Right forelimb (tissue), 1 donor: ENCODE results near the gene PRDM16.

ENCODE experiments used
- DNase-seq: peaks from one replicate; pipeline ENCODE4 v3.0.0-alpha.2; 2018

The PRDM16 gene

GRCh38 chr1:3109355-3109754 lies 40.4 kb downstream of the PRDM16 start:
- DNase-seq = no peak

GRCh38 chr1:3111348-3112021 lies 42.5 kb downstream of the PRDM16 start:
- no peak for DNase-seq

GRCh38 chr1:3112526-3112925 lies 43.5 kb downstream of the PRDM16 start:
- DNase-seq = no peak

- no peak for DNase-seq
These were observed 44.2 kb downstream of the PRDM16 start for GRCh38 chr1:3113047-3113740.

GRCh38 chr1:3113741-3114056 lies 44.7 kb downstream of the PRDM16 start:
- DNase-seq = no peak

GRCh38 chr1:3114131-3114744 lies 45.2 kb downstream of the PRDM16 start:
- no peak for DNase-seq

GRCh38 chr1:3114846-3115245 lies 45.8 kb downstream of the PRDM16 start:
- DNase-seq = no peak

GRCh38 chr1:3115275-3116149 lies 46.5 kb downstream of the PRDM16 start:
- no peak for DNase-seq

GRCh38 chr1:3116150-3116510 lies 47.1 kb downstream of the PRDM16 start:
- no peak for DNase-seq

- no peak for DNase-seq
These were observed 47.6 kb downstream of the PRDM16 start for GRCh38 chr1:3116560-3116959.

- no peak for DNase-seq
These were observed 48.9 kb downstream of the PRDM16 start for GRCh38 chr1:3117879-3118278.

GRCh38 chr1:3119061-3119460 lies 50.1 kb downstream of the PRDM16 start:
- DNase-seq = no peak

GRCh38 chr1:3119725-3120124 lies 50.7 kb downstream of the PRDM16 start:
- no peak for DNase-seq

GRCh38 chr1:3120140-3120539 lies 51.1 kb downstream of the PRDM16 start:
- no peak for DNase-seq

GRCh38 chr1:3120994-3121393 lies 52.0 kb downstream of the PRDM16 start:
- DNase-seq = no peak

GRCh38 chr1:3121401-3122210 lies 52.6 kb downstream of the PRDM16 start:
- no peak for DNase-seq

- DNase-seq = no peak
These were observed 53.3 kb downstream of the PRDM16 start for GRCh38 chr1:3122311-3122710.

GRCh38 chr1:3124246-3124645 lies 55.2 kb downstream of the PRDM16 start:
- no peak for DNase-seq

GRCh38 chr1:3125078-3125477 lies 56.1 kb downstream of the PRDM16 start:
- no peak for DNase-seq

GRCh38 chr1:3125546-3126368 lies 56.8 kb downstream of the PRDM16 start:
- DNase-seq = no peak
